HS-5 (cell line): ENCODE results near the gene TOX2.
A peak's percentile ranks its signal among the peaks of the same experiment; 100 is the strongest.

Source experiments
- DNase-seq: peaks from one replicate; pipeline ENCODE4 v3.0.0-alpha.2; 2012; ENCODE audit warnings: low read depth

TOX2 gene

GRCh38 chr20:43940518-43941225, 26.0 kb downstream of the TOX2 start:
- DNase-seq = no peak

GRCh38 chr20:43941476-43942200, 27.0 kb downstream of the TOX2 start:
- DNase-seq = no peak

GRCh38 chr20:43942201-43942590, 27.5 kb downstream of the TOX2 start:
- DNase-seq = no peak

GRCh38 chr20:43942667-43943285, 28.1 kb downstream of the TOX2 start:
- DNase-seq = peak; percentile 48

- DNase-seq = no peak
These were observed 29.1 kb downstream of the TOX2 start for GRCh38 chr20:43943725-43944124.

- DNase-seq = no peak
These were observed 30.1 kb downstream of the TOX2 start for GRCh38 chr20:43944653-43945235.

- no peak for DNase-seq
These were observed 30.9 kb downstream of the TOX2 start for GRCh38 chr20:43945391-43946205.

GRCh38 chr20:43946206-43946491, 31.5 kb downstream of the TOX2 start:
- no peak for DNase-seq

- DNase-seq = no peak
These were observed 32.1 kb downstream of the TOX2 start for GRCh38 chr20:43946659-43947315.

- DNase-seq = no peak
These were observed 32.7 kb downstream of the TOX2 start for GRCh38 chr20:43947316-43947710.

GRCh38 chr20:43948455-43948854, 33.8 kb downstream of the TOX2 start:
- no peak for DNase-seq

- DNase-seq = no peak
These were observed 34.6 kb downstream of the TOX2 start for GRCh38 chr20:43949248-43949647.

GRCh38 chr20:43949741-43950618, 35.3 kb downstream of the TOX2 start:
- DNase-seq = no peak

GRCh38 chr20:43953919-43954592, 39.4 kb downstream of the TOX2 start:
- no peak for DNase-seq

- no peak for DNase-seq
These were observed 40.0 kb downstream of the TOX2 start for GRCh38 chr20:43954704-43955061.

- DNase-seq = peak; percentile 97
These were observed 40.6 kb downstream of the TOX2 start for GRCh38 chr20:43955062-43955749.

- no peak for DNase-seq
These were observed 41.1 kb downstream of the TOX2 start for GRCh38 chr20:43955750-43956191.

- DNase-seq = no peak
These were observed 42.7 kb downstream of the TOX2 start for GRCh38 chr20:43957392-43957791.

- no peak for DNase-seq
These were observed 44.0 kb downstream of the TOX2 start for GRCh38 chr20:43958626-43959025.
